MCF 10A (cell line): Measurements from ENCODE around the gene DGUOK. TPM values are rescaled to one million over a fixed set of nuclear protein-coding genes. Genes with fewer than 3 reads are reported as not detected.
A peak's percentile ranks its signal among the peaks of the same experiment; 100 is the strongest.

Source experiments
- BruUV-seq: library from RNA; stranded (reverse); fragments of 400-500 nt; replicated peaks from 2 replicates; lab custom pipeline; 2021; lab: Mats Ljungman, UMichigan
- CTCF ChIA-PET: fragments of 300-600 bp; sonication (Branson Sonifier 250); formaldehyde crosslinking; extraction: SDS; loops from one replicate; lab custom pipeline; 2021; ENCODE audit warnings: antibody characterized with exemption, inconsistent platforms; lab: Yijun Ruan, JAX
- POLR2A ChIA-PET: fragments of 300-600, 350-650 bp; sonication (Branson Sonifier 250); formaldehyde crosslinking; extraction: SDS; loops from one replicate; lab custom pipeline; 2020; ENCODE audit warnings: antibody characterized with exemption, inconsistent platforms; lab: Yijun Ruan, JAX
- DNase-seq: peaks from one replicate; pipeline ENCODE4 v3.0.0-alpha.2; 2018; ENCODE audit not compliant: unreplicated experiment
- H3K27ac Mint-ChIP-seq: one replicate; pipeline ENCODE4 v1.8.0; 2022; ENCODE audit warnings: mild to moderate bottlenecking, low read depth, mixed read lengths; ENCODE audit not compliant: unreplicated experiment
- H3K27me3 Mint-ChIP-seq: one replicate; pipeline ENCODE4 v1.8.0; 2022; ENCODE audit warnings: mixed read lengths; ENCODE audit not compliant: insufficient read depth, unreplicated experiment
- H3K36me3 Mint-ChIP-seq: one replicate; pipeline ENCODE4 v1.8.0; 2022; ENCODE audit warnings: mild to moderate bottlenecking, moderate library complexity, mixed read lengths; ENCODE audit not compliant: insufficient read depth, unreplicated experiment
- H3K4me1 Mint-ChIP-seq: one replicate; pipeline ENCODE4 v1.8.0; 2022; ENCODE audit warnings: mixed read lengths; ENCODE audit not compliant: insufficient read depth, unreplicated experiment
- H3K4me3 Mint-ChIP-seq: one replicate; pipeline ENCODE4 v1.8.0; 2022; ENCODE audit warnings: mild to moderate bottlenecking, moderate library complexity, mixed read lengths; ENCODE audit not compliant: unreplicated experiment
- H3K9me3 Mint-ChIP-seq: one replicate; pipeline ENCODE4 v1.8.0; 2022; ENCODE audit warnings: mixed read lengths; ENCODE audit not compliant: unreplicated experiment
- CTCF ChIP-seq: fragments of 200-600 bp; IDR thresholded peaks from one replicate; pipeline ENCODE4 v1.8.0; 2022; ENCODE audit warnings: antibody characterized with exemption, mild to moderate bottlenecking; ENCODE audit not compliant: unreplicated experiment
- intact Hi-C: fragments of 100-400 bp; cut with micrococcal nuclease; formaldehyde crosslinking; loops from 2 replicates; pipeline ENCODE4 v1.14.1; 2022
- total RNA-seq: library from RNA; stranded (reverse); gene quantifications from 2 replicates; pipeline ENCODE4 v1.2.3, GENCODE V29; 2022

DGUOK gene
- total RNA-seq, 1 experiment from 2014 or later = 92.3 TPM

- CTCF ChIA-PET = interaction anchor here (0.8 to 1.2 kb wide), 3 partner anchors 9 to 164 kb away, joined by 3 to 7 read pairs (median 4); no protein-coding TSS in a partner anchor
- POLR2A ChIA-PET = interaction anchor here (0.6 to 1.9 kb wide), 5 partner anchors 8 to 190 kb away, joined by 3 to 6 read pairs (median 3); partner anchors contain the start of genes MOB1A and STAMBP
- H3K36me3 Mint-ChIP-seq = peaks cover 33% of the 10 kb centered on the region
- intact Hi-C loops = loop anchor here (10.0 kb wide), 1 partner anchor 133 kb away; no protein-coding TSS in a partner anchor
- H3K4me1 Mint-ChIP-seq = peaks cover 47% of the 10 kb centered on the region
- H3K4me3 Mint-ChIP-seq = peak overlapping the region; percentile 74
- TF ChIP-seq CTCF = no peak
- DNase-seq = no peak
- H3K9me3 Mint-ChIP-seq = no peaks in the 10 kb centered on the region
- H3K27ac Mint-ChIP-seq = no peak overlapping the region
- H3K27me3 Mint-ChIP-seq = no peaks in the 10 kb centered on the region
- BruUV-seq = no TSS peak
Measured at GRCh38 chr2:73987948-73988700, 61.4 kb downstream of the DGUOK start.

GRCh38 chr2:73989972-73990371 is 63.3 kb downstream of the DGUOK start:
- Mint-ChIP-seq H3K4me1 (peaks cover 53% of the 10 kb centered on the region), H3K4me3 (no peak overlapping the region), H3K9me3 (no peaks in the 10 kb centered on the region), H3K36me3 (peaks cover 33% of the 10 kb centered on the region), H3K27ac (no peak overlapping the region), H3K27me3 (no peaks in the 10 kb centered on the region)
- ChIA-PET CTCF (interaction anchor here (0.6 kb wide), 1 partner anchor 98 kb away, joined by 3 read pairs; no protein-coding TSS in a partner anchor), POLR2A (interaction anchor here (1.1 kb wide), 1 partner anchor 11 kb away, joined by 3 read pairs; no protein-coding TSS in a partner anchor)
- TF ChIP-seq CTCF = no peak
- no TSS peak for BruUV-seq
- DNase-seq = no peak
- intact Hi-C loops = loop anchor here (10.0 kb wide), 1 partner anchor 135 kb away; no protein-coding TSS in a partner anchor

- BruUV-seq = no TSS peak
- Mint-ChIP-seq H3K36me3 (peaks cover 33% of the 10 kb centered on the region), H3K27ac (no peak overlapping the region), H3K9me3 (no peaks in the 10 kb centered on the region), H3K4me3 (no peak overlapping the region), H3K4me1 (peaks cover 53% of the 10 kb centered on the region), H3K27me3 (no peaks in the 10 kb centered on the region)
- no peak for DNase-seq
- no peak for TF ChIP-seq CTCF
- ChIA-PET CTCF (no interaction called here), POLR2A (interaction anchor here (1.1 to 1.9 kb wide), 2 partner anchors 8 to 10 kb away, joined by 3 to 4 read pairs; no protein-coding TSS in a partner anchor)
- intact Hi-C loops = no loop called here
Measured at GRCh38 chr2:73990531-73990930, 63.9 kb downstream of the DGUOK start.

- peak; percentile 67 for DNase-seq
- no TSS peak for BruUV-seq
- Mint-ChIP-seq H3K27ac (no peak overlapping the region), H3K9me3 (no peaks in the 10 kb centered on the region), H3K4me3 (no peak overlapping the region), H3K36me3 (peaks cover 33% of the 10 kb centered on the region), H3K4me1 (peaks cover 44% of the 10 kb centered on the region), H3K27me3 (no peaks in the 10 kb centered on the region)
- CTCF ChIA-PET = interaction anchor here (0.6 to 1.0 kb wide), 2 partner anchors 45 to 111 kb away, joined by 3 read pairs; no protein-coding TSS in a partner anchor
- intact Hi-C loops = no loop called here
- POLR2A ChIA-PET = interaction anchor here (1.9 kb wide), 1 partner anchor 10 kb away, joined by 4 read pairs; no protein-coding TSS in a partner anchor
- no peak for TF ChIP-seq CTCF
Measured at GRCh38 chr2:73992036-73992435, 65.4 kb downstream of the DGUOK start.
